Measurements from ENCODE around the gene TMC2.
"Not testable (repeated sequence)": the region's sequence is repeated elsewhere in the genome, so short reads cannot be mapped to it uniquely, and the experiment has no call there.

Gene TMC2

DNA sequence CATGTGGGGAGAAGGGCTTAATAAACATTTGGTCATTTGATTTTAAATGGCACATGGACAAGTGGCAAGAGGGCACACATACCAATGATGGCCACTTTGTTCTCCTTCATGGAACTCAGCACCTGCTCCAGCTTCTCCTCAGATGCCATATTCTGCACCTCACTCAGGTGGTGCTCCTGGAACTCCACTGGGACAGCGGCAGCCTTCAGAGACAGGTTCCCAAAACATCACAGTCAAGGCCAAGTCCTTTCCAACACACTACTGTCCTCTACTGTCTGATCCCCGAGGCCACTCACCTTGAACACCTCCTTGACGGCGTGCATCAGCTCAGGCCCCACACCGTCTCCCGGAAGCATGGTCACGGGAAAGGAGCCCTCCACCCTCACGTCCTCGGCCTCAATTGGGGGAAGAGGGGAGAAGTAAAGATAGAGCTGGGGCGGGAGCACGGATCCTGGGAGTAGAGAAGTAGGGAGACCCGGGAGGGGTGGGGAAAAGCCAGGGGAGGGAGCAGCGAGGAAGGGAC is 127.1 kb downstream of the TMC2 start:
- Histone ChIP-seq H3K4me1 (ENCODE audit: control insufficient read depth, insufficient read depth, low read length) (peaks cover 12% of the 10 kb centered on the region), H3K27me3 (ENCODE audit: control insufficient read depth, insufficient read depth, low read length) (no peaks in the 10 kb centered on the region), H3K9me3 (ENCODE audit: control insufficient read depth, low read length) (no peaks in the 10 kb centered on the region), H3K4me3 (ENCODE audit: low read length) (peak overlapping the region; percentile 94), H3K9ac (ENCODE audit: low read length) (peak overlapping the region; percentile 80), H3K36me3 (ENCODE audit: control insufficient read depth, insufficient read depth, low read length) (peaks cover 9% of the 10 kb centered on the region)

DNA sequence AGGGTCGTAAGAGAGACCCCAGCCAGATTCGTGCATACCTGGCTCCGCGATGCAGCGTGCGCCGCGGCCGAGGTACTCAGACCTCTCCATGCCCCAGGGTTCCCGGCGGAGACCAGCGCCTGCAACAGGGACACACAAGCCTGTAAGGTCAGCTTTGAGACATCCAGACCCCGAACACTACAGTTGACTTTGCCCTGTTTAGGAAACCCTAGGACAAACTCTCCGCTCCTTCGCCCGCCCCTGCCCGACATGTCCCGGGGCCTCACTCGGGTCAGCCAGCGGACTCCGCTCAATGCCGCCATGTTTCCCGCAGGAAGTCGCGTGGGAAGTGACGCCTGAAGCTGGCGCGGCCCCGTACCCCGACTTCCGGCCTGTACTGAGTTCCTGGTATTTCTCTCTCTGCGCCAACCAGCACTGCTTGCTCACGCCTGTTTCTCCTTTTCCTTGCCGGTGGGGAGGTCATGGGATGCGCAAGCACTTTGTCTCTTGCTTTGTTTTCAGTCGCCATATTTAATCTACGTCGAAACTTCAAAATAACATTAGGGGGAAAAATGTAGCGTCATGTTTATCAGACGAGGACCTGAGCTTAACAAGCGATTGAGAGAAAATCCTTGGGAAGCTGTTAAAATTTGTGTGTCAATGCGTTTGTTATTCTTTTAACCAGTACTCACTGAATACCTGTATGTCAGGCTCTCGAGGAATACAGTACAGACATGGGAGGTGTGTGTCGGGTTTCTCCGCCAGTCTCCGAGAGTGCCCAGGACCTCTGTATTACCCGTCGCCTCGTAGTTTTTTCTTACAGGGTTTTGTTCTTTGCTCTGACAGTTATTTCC is 127.7 kb downstream of the TMC2 start, which contains the start of gene IDH3B:
Gene IDH3B (minus strand): TSS at position 330 of the 833 bp plus-strand sequence. CDS start 28 bp downstream, at position 302.
- Histone ChIP-seq H3K4me3 (ENCODE audit: low read length) (peak within 1 kb of the TSS; percentile 94), H3K36me3 (ENCODE audit: control insufficient read depth, insufficient read depth, low read length) (peaks cover 5% of the 10 kb centered on the region), H3K4me1 (ENCODE audit: control insufficient read depth, insufficient read depth, low read length) (peaks cover 12% of the 10 kb centered on the region), H3K9ac (ENCODE audit: low read length) (peak within 1 kb of the TSS; percentile 80), H3K27me3 (ENCODE audit: control insufficient read depth, insufficient read depth, low read length) (no peaks in the 10 kb centered on the region), H3K9me3 (ENCODE audit: control insufficient read depth, low read length) (no peaks in the 10 kb centered on the region)

DNA sequence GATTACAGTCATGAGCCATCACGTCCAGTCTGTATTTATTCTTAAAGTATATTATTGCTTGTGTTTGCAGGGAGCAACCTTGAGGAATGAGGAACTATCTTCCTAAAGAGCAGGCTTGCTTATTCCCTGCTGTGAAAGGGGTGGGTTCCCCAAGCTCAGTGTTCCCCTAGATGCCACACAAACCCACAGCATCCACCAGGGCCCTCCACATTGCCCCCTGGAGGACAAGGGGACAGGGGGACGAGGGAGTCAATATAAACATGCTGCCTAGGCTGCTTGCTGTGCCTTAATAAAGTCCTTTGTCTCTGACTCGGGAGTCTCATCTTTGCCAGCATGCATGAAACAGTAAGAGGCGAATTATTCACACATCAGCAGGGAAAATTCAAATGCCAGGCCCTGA is 135.6 kb downstream of the TMC2 start:
- H3K9ac ChIP-seq (ENCODE audit: low read length): no peak overlapping the region
- peaks cover 3% of the 10 kb centered on the region for H3K27me3 ChIP-seq (ENCODE audit: control insufficient read depth, insufficient read depth, low read length)
- no peaks in the 10 kb centered on the region for H3K4me1 ChIP-seq (ENCODE audit: control insufficient read depth, insufficient read depth, low read length)
- no peaks in the 10 kb centered on the region for H3K36me3 ChIP-seq (ENCODE audit: control insufficient read depth, insufficient read depth, low read length)
- no peak overlapping the region for H3K4me3 ChIP-seq (ENCODE audit: low read length)
- H3K9me3 ChIP-seq (ENCODE audit: control insufficient read depth, low read length): no peaks in the 10 kb centered on the region

DNA sequence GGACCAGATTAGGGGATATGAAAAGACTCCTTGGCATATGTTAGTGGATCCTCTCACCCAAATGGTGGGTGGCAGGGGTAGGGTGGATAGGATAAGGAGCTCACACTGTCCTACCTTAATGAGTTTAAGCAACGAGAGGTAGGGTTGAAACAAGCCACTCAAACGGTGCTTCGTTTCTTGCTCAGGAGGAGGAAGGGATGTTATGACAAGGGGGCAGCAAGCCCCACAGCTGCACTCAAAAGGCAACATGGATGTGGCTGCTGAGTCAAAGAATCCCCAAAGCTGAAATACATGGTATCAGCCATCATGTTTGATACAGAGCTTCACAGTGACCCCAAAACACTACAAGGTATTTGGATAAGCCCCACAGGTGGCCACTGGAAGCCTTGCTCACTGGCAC is 136.1 kb downstream of the TMC2 start:
- Histone ChIP-seq H3K4me3 (ENCODE audit: low read length) (no peak overlapping the region), H3K4me1 (ENCODE audit: control insufficient read depth, insufficient read depth, low read length) (no peaks in the 10 kb centered on the region), H3K36me3 (ENCODE audit: control insufficient read depth, insufficient read depth, low read length) (no peaks in the 10 kb centered on the region), H3K27me3 (ENCODE audit: control insufficient read depth, insufficient read depth, low read length) (peaks cover 3% of the 10 kb centered on the region), H3K9me3 (ENCODE audit: control insufficient read depth, low read length) (no peaks in the 10 kb centered on the region), H3K9ac (ENCODE audit: low read length) (no peak overlapping the region)

DNA sequence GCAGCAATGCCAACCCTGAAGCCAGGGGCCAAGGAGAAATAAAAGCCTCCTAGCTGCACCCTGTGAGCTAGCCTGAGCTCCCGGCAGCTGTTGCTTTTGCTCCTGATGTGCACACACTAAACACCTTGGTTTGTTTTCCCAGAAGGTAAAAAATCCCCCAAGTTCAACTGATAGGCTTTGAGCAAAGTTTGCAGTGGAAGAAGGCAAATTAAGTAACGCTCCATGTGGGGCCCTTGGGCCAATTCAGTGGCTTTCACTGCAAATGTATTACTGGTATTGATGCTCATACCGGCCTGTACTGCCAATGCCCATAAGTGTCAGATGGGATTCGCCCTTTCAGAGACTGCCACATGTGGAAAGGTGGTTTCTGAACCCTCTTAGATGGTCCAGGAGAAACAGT is 137.1 kb downstream of the TMC2 start:
- Histone ChIP-seq H3K9me3 (ENCODE audit: control insufficient read depth, low read length) (no peaks in the 10 kb centered on the region), H3K4me1 (ENCODE audit: control insufficient read depth, insufficient read depth, low read length) (no peaks in the 10 kb centered on the region), H3K36me3 (ENCODE audit: control insufficient read depth, insufficient read depth, low read length) (no peaks in the 10 kb centered on the region), H3K9ac (ENCODE audit: low read length) (no peak overlapping the region), H3K27me3 (ENCODE audit: control insufficient read depth, insufficient read depth, low read length) (peaks cover 3% of the 10 kb centered on the region), H3K4me3 (ENCODE audit: low read length) (no peak overlapping the region)

DNA sequence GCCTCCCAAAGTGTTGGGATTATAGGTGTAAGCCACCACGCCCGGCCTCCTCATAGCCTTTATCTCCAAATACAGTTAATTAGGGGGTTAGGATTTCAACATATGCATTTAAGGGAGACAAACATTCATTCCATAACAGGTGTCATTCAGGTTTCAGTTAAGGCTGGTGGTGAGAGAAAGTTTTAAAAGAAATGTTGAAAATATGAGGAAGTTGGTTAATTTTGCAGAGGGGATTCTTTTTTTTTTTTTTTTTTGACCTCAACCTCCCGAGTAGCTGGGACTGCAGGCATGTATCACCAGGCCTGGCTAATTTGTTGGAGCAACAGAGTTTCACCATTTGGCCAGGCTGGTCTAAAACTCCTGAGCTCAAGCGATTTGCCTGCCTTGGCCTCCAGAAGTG is 143.7 kb downstream of the TMC2 start:
- Histone ChIP-seq H3K36me3 (ENCODE audit: control insufficient read depth, insufficient read depth, low read length) (no peaks in the 10 kb centered on the region), H3K4me3 (ENCODE audit: low read length) (no peak overlapping the region), H3K27me3 (ENCODE audit: control insufficient read depth, insufficient read depth, low read length) (no peaks in the 10 kb centered on the region), H3K4me1 (ENCODE audit: control insufficient read depth, insufficient read depth, low read length) (no peaks in the 10 kb centered on the region), H3K9me3 (ENCODE audit: control insufficient read depth, low read length) (no peaks in the 10 kb centered on the region), H3K9ac (ENCODE audit: low read length) (no peak overlapping the region)

DNA sequence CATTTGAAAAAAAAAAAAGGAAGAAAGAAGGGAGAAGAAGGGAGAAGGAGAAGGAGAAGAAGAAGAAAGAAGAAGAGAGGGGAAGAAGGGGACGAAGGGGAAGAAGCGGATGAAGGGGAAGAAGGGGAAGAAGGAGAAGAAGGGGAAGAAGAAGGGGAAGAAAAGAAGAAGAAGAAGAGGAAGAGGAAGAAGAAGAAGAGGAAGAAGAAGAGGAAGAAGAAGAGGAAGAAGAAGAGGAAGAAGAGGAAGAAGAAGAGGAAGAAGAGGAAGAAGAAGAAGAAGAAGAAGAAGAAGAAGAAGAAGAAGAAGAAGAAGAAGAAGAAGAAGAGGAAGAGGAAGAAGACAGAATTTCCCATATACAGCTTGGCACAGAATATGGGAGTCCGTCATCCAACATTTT is 145.7 kb downstream of the TMC2 start:
- not testable (repeated sequence) for H3K27me3 ChIP-seq (ENCODE audit: control insufficient read depth, insufficient read depth, low read length); H3K9me3 ChIP-seq (ENCODE audit: control insufficient read depth, low read length); H3K4me1 ChIP-seq (ENCODE audit: control insufficient read depth, insufficient read depth, low read length); H3K9ac ChIP-seq (ENCODE audit: low read length); H3K4me3 ChIP-seq (ENCODE audit: low read length); H3K36me3 ChIP-seq (ENCODE audit: control insufficient read depth, insufficient read depth, low read length)

DNA sequence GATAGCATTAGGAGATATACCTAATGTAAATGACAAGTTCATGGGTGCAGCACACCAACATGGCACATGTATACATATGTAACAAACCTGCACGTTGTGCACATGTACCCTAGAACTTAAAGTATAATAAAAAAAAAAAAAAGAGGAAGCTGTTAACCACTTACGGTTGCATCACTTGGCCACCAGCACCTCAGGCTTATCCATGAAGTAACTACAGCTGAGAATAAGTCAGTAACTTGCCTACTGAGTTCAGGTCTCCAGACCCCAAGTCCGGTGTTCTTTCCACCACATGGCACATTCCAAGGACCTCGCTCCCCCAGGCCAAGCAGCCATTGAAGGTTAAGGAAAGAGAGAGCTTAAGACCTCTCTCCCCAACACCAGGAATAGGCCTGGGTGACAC is 148.4 kb downstream of the TMC2 start:
- H3K9me3 ChIP-seq (ENCODE audit: control insufficient read depth, low read length); H3K36me3 ChIP-seq (ENCODE audit: control insufficient read depth, insufficient read depth, low read length); H3K9ac ChIP-seq (ENCODE audit: low read length); H3K4me3 ChIP-seq (ENCODE audit: low read length); H3K4me1 ChIP-seq (ENCODE audit: control insufficient read depth, insufficient read depth, low read length): not testable (repeated sequence)
- H3K27me3 ChIP-seq (ENCODE audit: control insufficient read depth, insufficient read depth, low read length): peaks cover 19% of the 10 kb centered on the region

DNA sequence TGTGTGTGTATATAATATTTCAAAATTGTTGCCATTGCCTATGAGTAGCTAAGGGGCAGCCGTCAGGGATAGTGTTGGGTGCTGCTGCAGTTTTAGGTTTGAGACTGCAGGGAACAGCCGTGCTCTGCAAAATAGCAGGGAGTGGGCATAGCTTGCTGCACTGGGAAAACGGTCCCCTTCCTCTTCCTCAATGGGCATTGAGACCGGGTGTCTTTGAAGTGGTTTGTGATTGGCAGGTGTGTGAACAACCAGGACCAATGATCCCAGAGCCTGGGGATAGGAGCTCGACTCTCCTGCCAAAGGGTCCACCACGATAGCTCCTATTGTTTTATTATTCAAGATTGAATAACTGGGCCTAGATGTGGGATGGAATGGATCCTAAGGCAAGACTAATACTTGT is 151.1 kb downstream of the TMC2 start:
- Histone ChIP-seq H3K4me1 (ENCODE audit: control insufficient read depth, insufficient read depth, low read length) (peaks cover 13% of the 10 kb centered on the region), H3K9me3 (ENCODE audit: control insufficient read depth, low read length) (no peaks in the 10 kb centered on the region), H3K36me3 (ENCODE audit: control insufficient read depth, insufficient read depth, low read length) (no peaks in the 10 kb centered on the region), H3K4me3 (ENCODE audit: low read length) (no peak overlapping the region), H3K9ac (ENCODE audit: low read length) (no peak overlapping the region), H3K27me3 (ENCODE audit: control insufficient read depth, insufficient read depth, low read length) (peaks cover 34% of the 10 kb centered on the region)

DNA sequence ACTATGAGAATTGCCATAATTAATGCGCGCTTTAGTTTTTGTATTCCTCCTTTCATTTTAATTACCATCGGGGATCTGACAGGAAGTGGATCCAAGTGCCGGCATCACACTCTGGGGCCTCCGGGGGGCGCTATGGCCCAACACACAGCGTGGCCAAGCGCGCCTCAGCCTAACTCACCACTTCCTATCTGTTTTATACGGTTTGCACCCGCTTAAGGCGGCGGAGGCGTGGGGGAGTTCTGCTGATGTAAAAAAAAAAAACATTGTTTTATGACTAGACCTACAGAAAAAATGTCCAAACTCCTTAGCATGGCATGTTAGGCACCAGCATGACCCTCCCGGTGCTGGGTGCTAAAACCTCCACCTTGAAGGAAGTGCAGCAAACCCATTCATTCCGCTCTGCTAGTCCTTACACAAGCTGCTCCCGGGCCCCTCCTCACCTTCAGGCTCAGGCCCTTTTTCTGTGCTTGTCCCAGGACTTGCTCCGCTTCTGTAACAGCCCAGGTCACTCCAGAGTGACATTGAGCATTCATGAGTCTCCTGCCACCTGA is 151.7 kb downstream of the TMC2 start:
- peaks cover 34% of the 10 kb centered on the region for H3K27me3 ChIP-seq (ENCODE audit: control insufficient read depth, insufficient read depth, low read length)
- H3K9me3 ChIP-seq (ENCODE audit: control insufficient read depth, low read length): no peaks in the 10 kb centered on the region
- H3K4me3 ChIP-seq (ENCODE audit: low read length): no peak overlapping the region
- no peaks in the 10 kb centered on the region for H3K36me3 ChIP-seq (ENCODE audit: control insufficient read depth, insufficient read depth, low read length)
- H3K9ac ChIP-seq (ENCODE audit: low read length): no peak overlapping the region
- H3K4me1 ChIP-seq (ENCODE audit: control insufficient read depth, insufficient read depth, low read length): peaks cover 13% of the 10 kb centered on the region

DNA sequence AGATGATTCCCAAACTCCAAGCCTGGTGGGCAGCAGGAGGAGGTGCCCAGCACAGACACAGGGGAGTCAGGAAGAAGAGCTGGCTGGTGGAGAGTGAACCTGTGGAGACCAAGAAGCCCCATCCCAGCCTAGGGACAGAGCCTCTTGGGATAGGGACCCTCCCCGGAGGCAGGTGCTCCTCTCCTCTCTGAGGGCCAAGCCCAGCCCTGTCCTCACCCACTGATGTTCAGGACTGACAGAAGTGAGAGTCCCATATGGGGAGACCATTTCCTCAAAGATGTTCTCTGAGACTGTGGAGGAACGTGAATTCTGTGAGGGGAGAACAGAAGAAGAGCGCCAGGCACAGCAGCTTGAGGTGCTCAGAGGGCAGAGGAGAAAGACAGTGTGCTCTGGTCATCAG is 153.8 kb downstream of the TMC2 start:
- peaks cover 53% of the 10 kb centered on the region for H3K27me3 ChIP-seq (ENCODE audit: control insufficient read depth, insufficient read depth, low read length)
- no peak overlapping the region for H3K9ac ChIP-seq (ENCODE audit: low read length)
- H3K4me3 ChIP-seq (ENCODE audit: low read length): no peak overlapping the region
- H3K36me3 ChIP-seq (ENCODE audit: control insufficient read depth, insufficient read depth, low read length): no peaks in the 10 kb centered on the region
- H3K4me1 ChIP-seq (ENCODE audit: control insufficient read depth, insufficient read depth, low read length): peaks cover 13% of the 10 kb centered on the region
- no peaks in the 10 kb centered on the region for H3K9me3 ChIP-seq (ENCODE audit: control insufficient read depth, low read length)

DNA sequence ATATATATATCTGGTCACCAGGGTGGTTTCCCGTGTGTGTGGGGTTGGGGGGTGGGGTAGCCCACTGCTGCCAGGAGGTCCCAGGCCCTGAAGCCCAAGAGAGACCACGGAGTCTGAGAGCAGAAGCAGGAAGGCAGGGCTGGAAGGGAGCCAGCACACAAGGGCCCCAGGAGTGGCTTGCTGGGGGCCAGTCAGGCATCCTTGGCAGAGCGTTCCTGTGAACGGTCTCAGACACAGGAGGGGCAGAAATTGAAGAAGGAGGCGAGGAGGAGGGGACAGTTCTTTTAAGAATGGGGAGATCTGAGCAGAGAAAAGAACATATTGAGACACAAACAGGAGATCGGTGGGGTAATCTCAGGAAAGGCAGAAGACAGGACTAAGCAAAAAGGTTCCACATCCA is 154.3 kb downstream of the TMC2 start:
- Histone ChIP-seq H3K36me3 (ENCODE audit: control insufficient read depth, insufficient read depth, low read length) (no peaks in the 10 kb centered on the region), H3K27me3 (ENCODE audit: control insufficient read depth, insufficient read depth, low read length) (peaks cover 58% of the 10 kb centered on the region), H3K4me1 (ENCODE audit: control insufficient read depth, insufficient read depth, low read length) (peaks cover 13% of the 10 kb centered on the region), H3K9me3 (ENCODE audit: control insufficient read depth, low read length) (no peaks in the 10 kb centered on the region), H3K9ac (ENCODE audit: low read length) (no peak overlapping the region), H3K4me3 (ENCODE audit: low read length) (no peak overlapping the region)

Data from mucosa of stomach (tissue), 1 donor.